Hepatocyte (in vitro differentiated cells): ENCODE measurements around the gene MAPK11. TPM values are rescaled to one million over a fixed set of nuclear protein-coding genes. Genes with fewer than 3 reads are reported as not detected.

Experiments used
- DNase-seq: peaks from one replicate; pipeline ENCODE4 v3.0.0-alpha.2; 2016; ENCODE audit warnings: low spot score
- H2AFZ ChIP-seq: fragments of 200-600 bp; sonication (generic); 2 replicates; pipeline ENCODE4 v1.6.0; 2016; ENCODE audit warnings: antibody characterized with exemption, mild to moderate bottlenecking
- H3K27ac ChIP-seq: fragments of 200-600 bp; sonication (generic); 2 replicates; pipeline ENCODE4 v1.5.1; 2016; ENCODE audit warnings: mild to moderate bottlenecking
- H3K27me3 ChIP-seq: fragments of 200-600 bp; sonication (generic); 2 replicates; pipeline ENCODE4 v1.6.1; 2016
- H3K36me3 ChIP-seq: fragments of 200-600 bp; sonication (generic); replicated peaks from 2 replicates; pipeline ENCODE4 v1.5.1; 2016; ENCODE audit warnings: low read depth; ENCODE audit not compliant: insufficient read depth
- H3K4me1 ChIP-seq: fragments of 200-600 bp; sonication (generic); 2 replicates; pipeline ENCODE4 v1.5.1; 2016; ENCODE audit warnings: mild to moderate bottlenecking, moderate library complexity; ENCODE audit not compliant: insufficient read depth
- H3K4me2 ChIP-seq: fragments of 200-600 bp; sonication (generic); 2 replicates; pipeline ENCODE4 v1.6.0; 2016
- H3K4me3 ChIP-seq: fragments of 200-600 bp; sonication (generic); 2 replicates; pipeline ENCODE4 v1.5.1; 2016; ENCODE audit warnings: mild to moderate bottlenecking
- H3K79me2 ChIP-seq: fragments of 200-600 bp; sonication (generic); 2 replicates; pipeline ENCODE4 v1.6.0; 2017; ENCODE audit warnings: mild to moderate bottlenecking
- H3K9me2 ChIP-seq: fragments of 200-600 bp; sonication (generic); replicated peaks from 2 replicates; pipeline ENCODE4 v1.6.0; 2017; ENCODE audit warnings: mild to moderate bottlenecking; ENCODE audit not compliant: insufficient read depth
- H3K9me3 ChIP-seq: fragments of 200-600 bp; sonication (generic); 2 replicates; pipeline ENCODE4 v1.5.1; 2016; ENCODE audit warnings: low read depth, mild to moderate bottlenecking
- H4K20me1 ChIP-seq: fragments of 200-600 bp; sonication (generic); 2 replicates; pipeline ENCODE4 v1.6.0; 2016; ENCODE audit warnings: mild to moderate bottlenecking; ENCODE audit not compliant: insufficient read depth, poor library complexity, severe bottlenecking
- EZH2 ChIP-seq: fragments of 200-600 bp; sonication (generic); IDR thresholded peaks from 2 replicates; pipeline ENCODE4 v1.6.1; 2016; ENCODE audit warnings: antibody characterized with exemption, mild to moderate bottlenecking, borderline replicate concordance
- EZH2phosphoT487 ChIP-seq: fragments of 200-600 bp; sonication (generic); IDR thresholded peaks from one replicate; pipeline ENCODE4 v1.6.1; 2018; ENCODE audit warnings: antibody characterized with exemption, mild to moderate bottlenecking, low read depth, moderate library complexity; ENCODE audit not compliant: unreplicated experiment, severe bottlenecking
- whole genome bisulfite sequencing: methylation state at CpG from one replicate; pipeline ENCODE4 v1.1.6; 2016; ENCODE audit warnings: low lambda C conversion rate; ENCODE audit errors: missing lambda C conversion rate; 5-methylcytosine and 5-hydroxymethylcytosine counted together
- polyA plus RNA-seq: library from polyadenylated mRNA; unstranded; fragments of >200 nt; fragmentation: Nextera tagmentation; extraction: Ambion mirVana; gene quantifications from 2 replicates; pipeline ENCODE4 v1.2.1, GENCODE V29; 2016
- total RNA-seq: library from RNA; depleted of rRNA; stranded (reverse); fragments of >200 nt; gene quantifications from 2 replicates; pipeline ENCODE4 v1.2.3, GENCODE V29; 2014
- TF ChIP-seq, protein P1 (sequence below): fragments of 200-600 bp; sonication (generic); IDR thresholded peaks from 2 replicates; pipeline ENCODE4 v1.5.1; 2016; ENCODE audit warnings: antibody characterized with exemption, mild to moderate bottlenecking; ENCODE audit not compliant: poor library complexity

Gene MAPK11
- total and polyA plus RNA-seq, 2 experiments from 2014 or later: 1.1 to 2.3 TPM

DNA sequence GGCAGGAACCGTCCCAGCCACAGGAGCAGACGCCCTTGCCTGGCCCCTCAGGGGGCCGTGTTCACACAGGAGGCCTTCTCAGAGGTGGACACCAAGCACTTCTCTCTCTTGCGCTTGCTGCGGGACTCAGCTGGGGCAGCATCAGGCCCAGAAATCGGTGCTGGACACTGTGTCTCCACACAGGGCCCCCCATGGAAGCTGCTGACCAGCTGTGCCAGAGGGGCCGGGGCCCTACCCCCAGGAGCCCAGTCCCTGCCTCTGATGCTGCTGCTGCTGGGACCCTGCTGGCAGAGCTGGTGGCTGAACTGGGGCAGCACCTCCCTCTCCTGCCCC, 33.3 kb upstream of the MAPK11 start:
- Histone ChIP-seq H3K4me2 (peak overlapping the region; percentile 98), H3K79me2 (peaks cover 85% of the 10 kb centered on the region), H3K4me1 (peaks cover 79% of the 10 kb centered on the region), H3K4me3 (no peak overlapping the region), H3K27ac (peak overlapping the region; percentile 98), H3K9me2 (no peaks in the 10 kb centered on the region), H3K9me3 (no peaks in the 10 kb centered on the region), H4K20me1 (peaks cover 57% of the 10 kb centered on the region), H3K27me3 (no peaks in the 10 kb centered on the region), H2AFZ (no peak overlapping the region), H3K36me3 (no peaks in the 10 kb centered on the region)
- WGBS: 78% methylated on average over 7 of the region's 7 CpGs
- no peak for DNase-seq
- no peak for TF ChIP-seq EZH2phosphoT487

DNA sequence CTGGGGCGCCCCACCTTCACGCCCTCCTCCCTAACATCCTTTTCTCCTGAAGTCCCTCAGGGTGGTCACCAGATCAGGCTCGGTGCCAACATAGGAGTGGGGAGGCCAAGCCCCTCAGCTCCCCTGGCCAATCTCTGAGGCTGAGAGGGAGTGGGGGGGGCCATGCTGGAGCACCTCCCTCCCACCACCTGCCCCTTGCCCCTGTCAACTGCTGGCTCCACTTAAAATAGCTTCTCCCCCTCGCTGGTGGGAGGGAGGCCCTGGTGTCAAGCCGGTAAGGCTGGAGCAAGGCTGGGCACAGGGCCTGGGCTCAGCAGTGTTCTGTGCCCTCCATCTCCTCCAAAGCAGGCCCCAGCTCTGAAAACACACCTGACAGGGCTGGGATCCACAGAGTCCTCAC, 32.4 kb upstream of the MAPK11 start:
- peaks cover 66% of the 10 kb centered on the region for H4K20me1 ChIP-seq
- no peaks in the 10 kb centered on the region for H3K9me3 ChIP-seq
- no peaks in the 10 kb centered on the region for H3K36me3 ChIP-seq
- H3K4me2 ChIP-seq: peak overlapping the region; percentile 98
- WGBS: 81% methylated on average over 5 of the region's 5 CpGs
- H2AFZ ChIP-seq: no peak overlapping the region
- no peaks in the 10 kb centered on the region for H3K27me3 ChIP-seq
- H3K4me3 ChIP-seq: no peak overlapping the region
- peak overlapping the region; percentile 98 for H3K27ac ChIP-seq
- H3K79me2 ChIP-seq: peaks cover 94% of the 10 kb centered on the region
- H3K9me2 ChIP-seq: no peaks in the 10 kb centered on the region
- TF ChIP-seq, protein P1, sequence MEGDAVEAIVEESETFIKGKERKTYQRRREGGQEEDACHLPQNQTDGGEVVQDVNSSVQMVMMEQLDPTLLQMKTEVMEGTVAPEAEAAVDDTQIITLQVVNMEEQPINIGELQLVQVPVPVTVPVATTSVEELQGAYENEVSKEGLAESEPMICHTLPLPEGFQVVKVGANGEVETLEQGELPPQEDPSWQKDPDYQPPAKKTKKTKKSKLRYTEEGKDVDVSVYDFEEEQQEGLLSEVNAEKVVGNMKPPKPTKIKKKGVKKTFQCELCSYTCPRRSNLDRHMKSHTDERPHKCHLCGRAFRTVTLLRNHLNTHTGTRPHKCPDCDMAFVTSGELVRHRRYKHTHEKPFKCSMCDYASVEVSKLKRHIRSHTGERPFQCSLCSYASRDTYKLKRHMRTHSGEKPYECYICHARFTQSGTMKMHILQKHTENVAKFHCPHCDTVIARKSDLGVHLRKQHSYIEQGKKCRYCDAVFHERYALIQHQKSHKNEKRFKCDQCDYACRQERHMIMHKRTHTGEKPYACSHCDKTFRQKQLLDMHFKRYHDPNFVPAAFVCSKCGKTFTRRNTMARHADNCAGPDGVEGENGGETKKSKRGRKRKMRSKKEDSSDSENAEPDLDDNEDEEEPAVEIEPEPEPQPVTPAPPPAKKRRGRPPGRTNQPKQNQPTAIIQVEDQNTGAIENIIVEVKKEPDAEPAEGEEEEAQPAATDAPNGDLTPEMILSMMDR: no peak
- peaks cover 81% of the 10 kb centered on the region for H3K4me1 ChIP-seq
- no peak for DNase-seq

DNA sequence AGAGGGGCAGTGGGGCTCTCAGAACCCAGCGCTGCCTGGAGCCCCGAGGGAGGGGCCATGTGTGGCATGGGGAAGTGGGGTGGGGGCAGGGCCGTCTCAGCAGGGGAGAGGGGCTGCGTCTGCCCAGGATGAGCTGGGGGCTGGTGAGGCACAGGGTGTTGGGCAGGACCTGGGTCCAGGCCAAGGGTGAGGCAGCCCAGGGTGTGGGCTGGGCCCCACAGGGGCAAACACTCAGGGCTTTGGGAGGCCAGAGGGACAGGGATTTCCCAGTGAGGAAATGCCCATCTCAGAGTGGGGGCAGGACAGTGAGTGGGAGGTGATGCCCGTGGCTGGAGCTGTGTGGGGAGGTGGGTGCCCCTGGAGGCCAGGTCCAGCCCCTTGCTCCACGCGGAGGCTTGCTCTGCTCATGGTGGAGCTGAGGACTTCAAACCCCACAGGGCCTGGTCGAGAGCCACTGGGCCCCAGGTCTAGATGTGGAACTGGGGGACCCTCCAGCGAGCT, 31.9 kb upstream of the MAPK11 start:
- Histone ChIP-seq H3K27ac (peak overlapping the region; percentile 98), H2AFZ (no peak overlapping the region), H3K4me1 (peaks cover 86% of the 10 kb centered on the region), H3K4me3 (no peak overlapping the region), H3K9me2 (no peaks in the 10 kb centered on the region), H4K20me1 (peaks cover 71% of the 10 kb centered on the region), H3K9me3 (no peaks in the 10 kb centered on the region), H3K36me3 (no peaks in the 10 kb centered on the region), H3K4me2 (peak overlapping the region; percentile 98), H3K79me2 (peaks cover 99% of the 10 kb centered on the region), H3K27me3 (no peaks in the 10 kb centered on the region)
- WGBS: 78% methylated on average over 7 of the region's 9 CpGs
- peak; percentile 47 for DNase-seq
- no peak for TF ChIP-seq EZH2
- TF ChIP-seq EZH2phosphoT487: no peak
- TF ChIP-seq, protein P1: no peak

DNA sequence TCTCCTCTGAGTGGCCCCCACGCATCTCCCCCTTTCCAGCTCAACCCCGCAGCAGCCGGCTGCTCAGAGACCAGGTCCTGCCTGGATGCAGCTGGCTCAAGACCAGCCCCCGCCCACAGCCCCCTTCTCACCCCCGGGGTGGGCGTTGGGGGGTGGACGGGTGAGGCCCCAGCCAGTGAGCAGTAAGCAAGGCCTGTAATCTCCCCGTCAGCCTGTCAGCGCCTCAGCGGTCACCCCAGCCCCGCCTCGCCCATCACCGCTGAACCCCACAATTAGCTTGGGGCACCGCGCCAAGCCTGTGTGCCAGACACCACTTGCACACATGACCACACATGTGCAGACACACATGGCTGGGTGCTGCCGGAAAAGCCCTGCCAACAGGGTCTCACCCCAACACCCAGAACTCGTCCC, 31.4 kb upstream of the MAPK11 start:
- Histone ChIP-seq H3K79me2 (peaks cover 99% of the 10 kb centered on the region), H3K4me2 (peak overlapping the region; percentile 98), H3K9me3 (no peaks in the 10 kb centered on the region), H2AFZ (no peak overlapping the region), H3K9me2 (no peaks in the 10 kb centered on the region), H3K36me3 (no peaks in the 10 kb centered on the region), H3K4me3 (no peak overlapping the region), H3K4me1 (peaks cover 91% of the 10 kb centered on the region), H4K20me1 (peaks cover 76% of the 10 kb centered on the region), H3K27me3 (no peaks in the 10 kb centered on the region), H3K27ac (peak overlapping the region; percentile 98)
- DNase-seq: peak; percentile 47
- no peak for TF ChIP-seq EZH2
- TF ChIP-seq EZH2phosphoT487: no peak
- TF ChIP-seq, protein P1: no peak
- 68% methylated on average over 16 of the region's 17 CpGs for WGBS
